HG02623 (cell line): ENCODE data around the gene GPATCH1.

ENCODE experiments used
- ATAC-seq: cut with Tn5 transposase; IDR thresholded peaks from one replicate; pipeline ENCODE4 v1.9.1; 2021; ENCODE audit warnings: moderate library complexity; ENCODE audit not compliant: unreplicated experiment

Gene GPATCH1

GRCh38 chr19:33062902-33063301 lies 18.1 kb upstream of the GPATCH1 start:
- ATAC-seq = no peak

GRCh38 chr19:33063356-33063752 lies 17.6 kb upstream of the GPATCH1 start:
- ATAC-seq = no peak

- no peak for ATAC-seq
Measured at GRCh38 chr19:33063753-33064457, 17.1 kb upstream of the GPATCH1 start.

- peak; percentile 42 for ATAC-seq
Measured at GRCh38 chr19:33064458-33064791, 16.6 kb upstream of the GPATCH1 start.

GRCh38 chr19:33064792-33065550 lies 16.0 kb upstream of the GPATCH1 start, which contains the start of gene RHPN2:
RHPN2 (minus strand) TSS chr19:33064888; CDS start chr19:33064852, 36 bp downstream.
- peak; percentile 58 for ATAC-seq

GRCh38 chr19:33066543-33066942 lies 14.4 kb upstream of the GPATCH1 start:
- no peak for ATAC-seq

GRCh38 chr19:33067121-33067520 lies 13.9 kb upstream of the GPATCH1 start:
- no peak for ATAC-seq

- ATAC-seq = no peak
Measured at GRCh38 chr19:33071887-33072286, 9.1 kb upstream of the GPATCH1 start.

GRCh38 chr19:33075519-33075918 lies 5.5 kb upstream of the GPATCH1 start:
- no peak for ATAC-seq

GRCh38 chr19:33085570-33086128 lies 4.7 kb downstream of the GPATCH1 start:
- ATAC-seq = no peak

- ATAC-seq = no peak
Measured at GRCh38 chr19:33086955-33087354, 6.0 kb downstream of the GPATCH1 start.

- no peak for ATAC-seq
Measured at GRCh38 chr19:33089010-33089409, 8.0 kb downstream of the GPATCH1 start.

- no peak for ATAC-seq
Measured at GRCh38 chr19:33090179-33090578, 9.2 kb downstream of the GPATCH1 start.

GRCh38 chr19:33093420-33094210 lies 12.6 kb downstream of the GPATCH1 start:
- no peak for ATAC-seq

- no peak for ATAC-seq
Measured at GRCh38 chr19:33094436-33095067, 13.6 kb downstream of the GPATCH1 start.

GRCh38 chr19:33096005-33096404 lies 15.0 kb downstream of the GPATCH1 start:
- ATAC-seq = no peak

- ATAC-seq = no peak
Measured at GRCh38 chr19:33098055-33098534, 17.1 kb downstream of the GPATCH1 start.

- ATAC-seq = no peak
Measured at GRCh38 chr19:33100894-33101644, 20.1 kb downstream of the GPATCH1 start.

- no peak for ATAC-seq
Measured at GRCh38 chr19:33102893-33103292, 21.9 kb downstream of the GPATCH1 start.

- ATAC-seq = no peak
Measured at GRCh38 chr19:33108161-33108560, 27.2 kb downstream of the GPATCH1 start.
